ENCODE data around the gene C11orf68.

GRCh38 chr11:65912845-65913244 is 6.0 kb downstream of the C11orf68 start:
- TF ChIP-seq CTCF (IDR thresholded peaks at IDR 0.05): no peak
- TF ChIP-seq POLR2A (IDR thresholded peaks at IDR 0.05): no peak
- no peak for TF ChIP-seq POLR2AphosphoS5 (IDR thresholded peaks at IDR 0.05)

All from stomach (tissue), 4 donors.